Coronary artery (tissue), 2 donors: ENCODE measurements around the gene MARK3.
A peak's percentile ranks its signal among the peaks of the same experiment; 100 is the strongest.

Experiments used
- DNase-seq: peaks from one replicate; pipeline ENCODE4 v3.0.0-alpha.2; 2017; ENCODE audit warnings: low spot score
- H3K27ac ChIP-seq, 2 donors: fragments of 200-600 bp; sonication (generic); one replicate each; pipeline ENCODE4 v1.5.1; 2016 to 2019
- H3K4me3 ChIP-seq: fragments of 200-600 bp; sonication (generic); 2 replicates; pipeline ENCODE4 v1.5.1; 2016; ENCODE audit warnings: mild to moderate bottlenecking, moderate library complexity
- CTCF ChIP-seq: fragments of 200-600 bp; sonication (generic); IDR thresholded peaks from one replicate; pipeline ENCODE4 v1.5.1; 2019; ENCODE audit warnings: antibody characterized with exemption

The MARK3 gene

GRCh38 chr14:103531421-103532215, 146.4 kb downstream of the MARK3 start:
- DNase-seq = no peak
- Histone ChIP-seq H3K27ac (peak overlapping the region in 1 of 2 donors; percentile 84), H3K4me3 (no peak overlapping the region)
- TF ChIP-seq CTCF = no peak

- no peak for DNase-seq
- no peak for TF ChIP-seq CTCF
- no peak overlapping the region for H3K4me3 ChIP-seq
- H3K27ac ChIP-seq = peak overlapping the region; percentile 66 to 84
Observed at GRCh38 chr14:103532216-103533136, 147.3 kb downstream of the MARK3 start.

GRCh38 chr14:103533137-103533998, 148.2 kb downstream of the MARK3 start:
- DNase-seq = no peak
- Histone ChIP-seq H3K4me3 (peak overlapping the region; percentile 35), H3K27ac (peak overlapping the region; percentile 66 to 84)
- TF ChIP-seq CTCF = no peak

- Histone ChIP-seq H3K27ac (peak overlapping the region; percentile 66 to 84), H3K4me3 (peak overlapping the region; percentile 35)
- DNase-seq = no peak
- no peak for TF ChIP-seq CTCF
Observed at GRCh38 chr14:103533999-103534575, 148.9 kb downstream of the MARK3 start.

GRCh38 chr14:103534576-103535061, 149.4 kb downstream of the MARK3 start:
- Histone ChIP-seq H3K4me3 (no peak overlapping the region), H3K27ac (peak overlapping the region; percentile 66 to 84)
- TF ChIP-seq CTCF = no peak
- no peak for DNase-seq
